Measurements from ENCODE around the gene ABCA12. TPM values are rescaled to one million over a fixed set of nuclear protein-coding genes. Genes with fewer than 3 reads are reported as not detected.
"Not testable (repeated sequence)": the region's sequence is repeated elsewhere in the genome, so short reads cannot be mapped to it uniquely, and the experiment has no call there.

ABCA12 gene
- total RNA-seq, 1 donor from 2014 or later: 0.03 TPM

DNA sequence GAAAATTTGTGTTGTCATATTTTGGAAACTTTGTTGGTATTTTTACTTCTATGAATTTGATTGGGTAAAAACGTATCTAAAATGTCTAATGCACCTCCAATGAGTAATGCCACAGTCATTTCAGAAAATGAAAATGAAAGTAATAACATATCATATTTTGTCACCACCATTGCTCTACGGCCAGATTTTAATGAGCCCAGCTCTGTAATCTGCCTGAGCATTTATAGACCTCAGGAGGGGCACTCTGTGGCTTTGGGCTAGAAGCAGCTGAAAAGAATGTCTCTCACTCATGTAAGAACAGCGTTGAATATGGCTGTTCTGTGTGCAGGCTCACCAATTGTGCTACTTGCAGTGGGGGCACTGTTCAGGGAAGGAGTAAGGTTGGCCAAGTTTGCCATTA, 32.7 kb upstream of the ABCA12 start:
- TF ChIP-seq, protein P1, sequence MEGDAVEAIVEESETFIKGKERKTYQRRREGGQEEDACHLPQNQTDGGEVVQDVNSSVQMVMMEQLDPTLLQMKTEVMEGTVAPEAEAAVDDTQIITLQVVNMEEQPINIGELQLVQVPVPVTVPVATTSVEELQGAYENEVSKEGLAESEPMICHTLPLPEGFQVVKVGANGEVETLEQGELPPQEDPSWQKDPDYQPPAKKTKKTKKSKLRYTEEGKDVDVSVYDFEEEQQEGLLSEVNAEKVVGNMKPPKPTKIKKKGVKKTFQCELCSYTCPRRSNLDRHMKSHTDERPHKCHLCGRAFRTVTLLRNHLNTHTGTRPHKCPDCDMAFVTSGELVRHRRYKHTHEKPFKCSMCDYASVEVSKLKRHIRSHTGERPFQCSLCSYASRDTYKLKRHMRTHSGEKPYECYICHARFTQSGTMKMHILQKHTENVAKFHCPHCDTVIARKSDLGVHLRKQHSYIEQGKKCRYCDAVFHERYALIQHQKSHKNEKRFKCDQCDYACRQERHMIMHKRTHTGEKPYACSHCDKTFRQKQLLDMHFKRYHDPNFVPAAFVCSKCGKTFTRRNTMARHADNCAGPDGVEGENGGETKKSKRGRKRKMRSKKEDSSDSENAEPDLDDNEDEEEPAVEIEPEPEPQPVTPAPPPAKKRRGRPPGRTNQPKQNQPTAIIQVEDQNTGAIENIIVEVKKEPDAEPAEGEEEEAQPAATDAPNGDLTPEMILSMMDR (IDR thresholded peaks at IDR 0.05; ENCODE audit: borderline replicate concordance): no peak
- peak overlapping the region; percentile 46 for H3K4me3 ChIP-seq
- no peak for DNase-seq
- H3K27ac ChIP-seq (replicated peaks): no peak overlapping the region
- no peaks in the 10 kb centered on the region for H3K9me3 ChIP-seq (replicated peaks)
- no peaks in the 10 kb centered on the region for H3K4me1 ChIP-seq
- H3K36me3 ChIP-seq: no peaks in the 10 kb centered on the region
- no peaks in the 10 kb centered on the region for H3K27me3 ChIP-seq (ENCODE audit: low read depth)
- intact Hi-C loops (cut with micrococcal nuclease): no loop called here

DNA sequence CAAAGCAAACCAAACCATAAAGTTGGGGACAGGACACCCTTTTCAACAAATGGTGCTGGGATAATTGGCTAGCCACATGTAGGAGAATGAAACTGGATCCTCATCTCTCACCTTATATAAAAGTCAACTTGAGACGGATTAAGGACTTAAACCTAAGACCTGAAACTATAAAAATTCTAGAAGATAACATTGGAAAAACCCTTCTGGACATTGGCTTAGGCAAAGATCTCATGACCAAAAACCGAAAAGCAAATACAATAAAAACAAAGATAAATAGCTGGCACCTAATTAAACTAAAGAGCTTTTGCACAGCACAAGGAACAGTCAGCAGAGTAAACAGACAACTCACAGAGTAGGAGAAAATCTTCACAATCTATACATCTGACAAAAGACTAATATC, 28.1 kb upstream of the ABCA12 start:
- H3K4me3 ChIP-seq; intact Hi-C loops (cut with micrococcal nuclease); H3K27ac ChIP-seq (replicated peaks); H3K9me3 ChIP-seq (replicated peaks); H3K4me1 ChIP-seq; DNase-seq; H3K27me3 ChIP-seq (ENCODE audit: low read depth); H3K36me3 ChIP-seq: not testable (repeated sequence)

DNA sequence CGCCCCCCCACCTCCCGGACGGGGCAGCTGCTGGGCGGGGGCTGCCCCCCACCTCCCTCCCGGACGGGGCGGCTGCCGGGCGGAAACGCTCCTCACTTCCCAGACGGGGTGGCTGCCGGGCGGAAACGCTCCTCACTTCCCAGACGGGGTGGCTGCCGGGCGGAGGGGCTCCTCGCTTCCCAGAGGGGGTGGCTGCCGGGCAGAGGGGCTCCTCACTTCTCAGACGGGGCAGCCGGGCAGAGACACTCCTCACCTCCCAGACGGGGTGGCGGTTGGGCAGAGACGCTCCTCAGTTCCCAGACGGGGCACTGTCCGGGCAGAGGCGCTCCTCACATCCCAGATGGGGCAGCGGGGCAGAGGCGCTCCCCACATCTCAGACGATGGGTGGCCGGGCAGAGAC, 24.9 kb upstream of the ABCA12 start:
- H3K27me3 ChIP-seq (ENCODE audit: low read depth); H3K36me3 ChIP-seq; H3K4me1 ChIP-seq; H3K9me3 ChIP-seq (replicated peaks); DNase-seq; H3K4me3 ChIP-seq; H3K27ac ChIP-seq (replicated peaks); intact Hi-C loops (cut with micrococcal nuclease): not testable (repeated sequence)

DNA sequence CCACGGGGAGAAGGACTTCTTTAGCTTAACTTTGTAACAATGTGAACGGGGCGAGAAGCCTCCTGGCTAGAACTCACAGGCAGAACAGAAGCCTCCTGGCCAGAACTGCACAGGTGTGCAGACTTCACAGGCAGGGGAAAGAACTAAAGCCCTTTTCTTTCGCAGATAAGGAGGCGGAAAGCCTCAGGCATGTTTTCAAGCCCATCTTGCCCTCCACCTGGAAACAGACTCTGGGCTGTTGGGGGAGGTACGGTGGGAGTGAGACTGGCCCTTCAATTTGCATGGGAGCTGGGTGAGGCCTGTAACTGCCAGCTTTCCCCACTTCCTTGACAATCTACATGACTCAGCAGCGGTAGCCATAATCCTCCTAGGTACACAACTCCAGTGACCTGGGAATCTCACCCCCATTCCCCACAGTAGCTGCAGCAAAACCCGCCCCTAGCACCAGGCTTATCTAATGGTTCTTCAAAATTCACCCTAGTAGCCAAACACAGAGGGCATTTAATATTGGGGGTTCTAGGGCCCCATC, 22.9 kb upstream of the ABCA12 start:
- H3K36me3 ChIP-seq: no peaks in the 10 kb centered on the region
- no peaks in the 10 kb centered on the region for H3K9me3 ChIP-seq (replicated peaks)
- intact Hi-C loops (cut with micrococcal nuclease): no loop called here
- TF ChIP-seq, protein P1 (IDR thresholded peaks at IDR 0.05; ENCODE audit: borderline replicate concordance): no peak
- no peaks in the 10 kb centered on the region for H3K27me3 ChIP-seq (ENCODE audit: low read depth)
- no peak for DNase-seq
- H3K4me3 ChIP-seq: no peak overlapping the region
- H3K27ac ChIP-seq (replicated peaks): no peak overlapping the region
- H3K4me1 ChIP-seq: no peaks in the 10 kb centered on the region

DNA sequence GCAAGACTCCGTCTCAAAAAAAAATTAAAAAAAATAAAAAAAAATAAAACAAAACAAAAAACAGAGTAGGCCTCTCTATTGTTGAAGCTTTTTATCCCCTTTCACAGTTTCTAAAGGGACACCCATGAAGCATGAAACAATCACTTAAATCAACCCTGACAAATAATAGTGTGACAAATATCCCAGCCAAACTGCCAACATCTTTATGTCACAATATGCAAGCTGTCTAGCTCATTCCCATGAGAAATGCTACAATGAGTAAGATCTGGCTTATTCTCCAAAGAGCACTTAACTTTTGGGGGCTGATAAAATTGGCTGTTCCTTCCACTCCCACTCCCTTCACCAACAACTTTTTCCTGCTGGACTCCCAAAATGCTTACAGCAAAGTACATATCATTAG, 21.7 kb upstream of the ABCA12 start:
- TF ChIP-seq, protein P1 (IDR thresholded peaks at IDR 0.05; ENCODE audit: borderline replicate concordance): no peak
- Histone ChIP-seq H3K36me3 (no peaks in the 10 kb centered on the region), H3K27ac (replicated peaks) (no peak overlapping the region), H3K9me3 (replicated peaks) (no peaks in the 10 kb centered on the region), H3K4me3 (no peak overlapping the region), H3K4me1 (no peaks in the 10 kb centered on the region), H3K27me3 (ENCODE audit: low read depth) (no peaks in the 10 kb centered on the region)
- no peak for DNase-seq
- intact Hi-C loops (cut with micrococcal nuclease): no loop called here

DNA sequence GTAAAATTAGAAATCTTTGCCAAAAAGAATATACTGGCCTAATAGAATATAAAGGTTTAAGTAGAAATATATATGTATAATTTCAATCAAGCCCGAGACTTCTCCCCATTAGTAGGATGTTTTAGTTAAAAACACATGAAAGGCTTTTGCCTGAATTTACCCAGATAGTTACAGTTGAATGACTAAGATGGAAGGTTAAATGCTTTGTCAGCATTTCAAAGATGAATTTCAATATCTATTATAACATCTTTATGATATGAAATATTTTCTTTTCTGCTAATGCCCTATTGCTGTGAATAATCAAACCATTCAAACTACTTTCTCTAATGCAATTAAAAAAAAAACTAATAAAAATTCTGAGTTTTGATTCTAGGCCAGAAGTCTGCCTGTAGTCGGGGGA, 18.0 kb upstream of the ABCA12 start:
- intact Hi-C loops (cut with micrococcal nuclease): no loop called here
- Histone ChIP-seq H3K27ac (replicated peaks) (no peak overlapping the region), H3K36me3 (no peaks in the 10 kb centered on the region), H3K27me3 (ENCODE audit: low read depth) (no peaks in the 10 kb centered on the region), H3K4me3 (no peak overlapping the region), H3K9me3 (replicated peaks) (no peaks in the 10 kb centered on the region), H3K4me1 (no peaks in the 10 kb centered on the region)
- DNase-seq: no peak
- TF ChIP-seq, protein P1 (IDR thresholded peaks at IDR 0.05; ENCODE audit: borderline replicate concordance): no peak

DNA sequence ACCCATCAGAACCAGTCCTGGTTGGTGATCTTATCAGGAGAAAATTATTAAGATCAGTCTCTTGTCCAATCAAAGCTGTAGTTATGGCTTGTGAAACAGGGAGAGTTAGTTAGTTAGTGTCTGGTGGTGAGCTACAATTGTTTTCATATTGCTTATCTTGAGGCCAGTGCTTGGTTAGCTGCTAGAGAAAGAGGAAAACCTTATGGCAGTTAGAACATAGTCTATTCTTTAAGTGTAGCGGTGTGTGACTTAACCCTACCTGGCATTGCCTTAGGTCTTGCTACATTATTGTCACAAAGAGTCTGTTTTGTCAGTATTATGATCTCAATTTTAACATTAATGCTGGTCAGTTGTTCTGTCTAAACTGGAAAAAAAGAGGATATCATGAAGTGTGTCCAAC, 11.5 kb upstream of the ABCA12 start:
- no peaks in the 10 kb centered on the region for H3K27me3 ChIP-seq (ENCODE audit: low read depth)
- no peaks in the 10 kb centered on the region for H3K36me3 ChIP-seq
- intact Hi-C loops (cut with micrococcal nuclease): no loop called here
- DNase-seq: no peak
- no peak overlapping the region for H3K27ac ChIP-seq (replicated peaks)
- TF ChIP-seq, protein P1 (IDR thresholded peaks at IDR 0.05; ENCODE audit: borderline replicate concordance): no peak
- H3K9me3 ChIP-seq (replicated peaks): no peaks in the 10 kb centered on the region
- no peak overlapping the region for H3K4me3 ChIP-seq
- no peaks in the 10 kb centered on the region for H3K4me1 ChIP-seq
